Measurements from ENCODE around the gene EDDM3A. TPM values are rescaled to one million over a fixed set of nuclear protein-coding genes. Genes with fewer than 3 reads are reported as not detected.
"Not testable (repeated sequence)": the region's sequence is repeated elsewhere in the genome, so short reads cannot be mapped to it uniquely, and the experiment has no call there.

The EDDM3A gene
- total RNA-seq, 1 experiment from 2014 or later = not detected

DNA sequence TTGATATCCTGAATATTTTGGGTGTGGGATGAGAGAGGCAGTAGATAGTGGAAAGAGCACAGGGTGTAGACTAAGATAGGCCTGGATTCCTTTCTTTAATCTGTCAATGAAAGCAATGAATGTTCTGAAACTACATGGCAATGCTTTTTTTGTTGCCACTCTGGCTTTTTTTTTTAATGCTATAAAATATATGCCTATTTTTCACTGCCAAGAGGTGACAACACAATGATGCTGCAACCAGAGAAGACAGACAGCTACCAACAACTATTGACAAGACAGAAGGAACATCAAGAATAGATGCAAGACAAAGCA lies 47.7 kb upstream of the EDDM3A start:
- ChIA-PET CTCF (interaction anchor here (1.0 kb wide), 1 partner anchor 160 kb away, joined by 4 read pairs; no protein-coding TSS in a partner anchor), POLR2A (ENCODE audit: low non-redundant PET) (no interaction called here)
- no peaks in the 10 kb centered on the region for H3K36me3 ChIP-seq (ENCODE audit: insufficient read depth, low read length, poor library complexity, severe bottlenecking)
- H3K4me1 ChIP-seq (ENCODE audit: insufficient read depth, low read length, poor library complexity, severe bottlenecking) = no peaks in the 10 kb centered on the region
- H3K27me3 ChIP-seq (replicated peaks; ENCODE audit: insufficient read depth, low read depth, low read length, poor library complexity) = no peaks in the 10 kb centered on the region
- no peak for DNase-seq (ENCODE audit: low spot score)
- no peak overlapping the region for H3K27ac ChIP-seq (ENCODE audit: low read depth, low read length, poor library complexity, severe bottlenecking)
- H3K4me3 ChIP-seq (ENCODE audit: low read depth, low read length, poor library complexity, severe bottlenecking) = no peak overlapping the region
- BruUV-seq (replicated peaks) = no TSS peak
- H3K9me3 ChIP-seq (ENCODE audit: low read depth, low read length, poor library complexity, severe bottlenecking) = no peaks in the 10 kb centered on the region
- intact Hi-C loops (cut with micrococcal nuclease; ENCODE audit: unreplicated experiment) = loop anchor here (5.0 to 10.0 kb wide), 2 partner anchors 174 to 337 kb away; partner anchors contain the start of genes RNASE13 and TPPP2
- TF ChIP-seq, protein P1, sequence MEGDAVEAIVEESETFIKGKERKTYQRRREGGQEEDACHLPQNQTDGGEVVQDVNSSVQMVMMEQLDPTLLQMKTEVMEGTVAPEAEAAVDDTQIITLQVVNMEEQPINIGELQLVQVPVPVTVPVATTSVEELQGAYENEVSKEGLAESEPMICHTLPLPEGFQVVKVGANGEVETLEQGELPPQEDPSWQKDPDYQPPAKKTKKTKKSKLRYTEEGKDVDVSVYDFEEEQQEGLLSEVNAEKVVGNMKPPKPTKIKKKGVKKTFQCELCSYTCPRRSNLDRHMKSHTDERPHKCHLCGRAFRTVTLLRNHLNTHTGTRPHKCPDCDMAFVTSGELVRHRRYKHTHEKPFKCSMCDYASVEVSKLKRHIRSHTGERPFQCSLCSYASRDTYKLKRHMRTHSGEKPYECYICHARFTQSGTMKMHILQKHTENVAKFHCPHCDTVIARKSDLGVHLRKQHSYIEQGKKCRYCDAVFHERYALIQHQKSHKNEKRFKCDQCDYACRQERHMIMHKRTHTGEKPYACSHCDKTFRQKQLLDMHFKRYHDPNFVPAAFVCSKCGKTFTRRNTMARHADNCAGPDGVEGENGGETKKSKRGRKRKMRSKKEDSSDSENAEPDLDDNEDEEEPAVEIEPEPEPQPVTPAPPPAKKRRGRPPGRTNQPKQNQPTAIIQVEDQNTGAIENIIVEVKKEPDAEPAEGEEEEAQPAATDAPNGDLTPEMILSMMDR (conservative IDR thresholded peaks at IDR 0.05; ENCODE audit: low read depth, low read length) = no peak
- TF ChIP-seq EZH2 (IDR thresholded peaks at IDR 0.05; ENCODE audit: borderline replicate concordance, low read depth, low read length, poor library complexity, severe bottlenecking) = no peak

GRCh38 chr14:20698934-20699333 lies 46.8 kb upstream of the EDDM3A start:
- intact Hi-C loops (cut with micrococcal nuclease; ENCODE audit: unreplicated experiment) = loop anchor here (5.0 to 10.0 kb wide), 2 partner anchors 173 to 336 kb away; partner anchors contain the start of genes RNASE13 and TPPP2
- CTCF ChIA-PET = interaction anchor here (1.0 kb wide), 1 partner anchor 159 kb away, joined by 4 read pairs; no protein-coding TSS in a partner anchor
- H3K4me1 ChIP-seq (ENCODE audit: insufficient read depth, low read length, poor library complexity, severe bottlenecking) = no peaks in the 10 kb centered on the region
- H3K9me3 ChIP-seq (ENCODE audit: low read depth, low read length, poor library complexity, severe bottlenecking) = no peaks in the 10 kb centered on the region
- no peak for DNase-seq (ENCODE audit: low spot score)
- H3K27me3 ChIP-seq (replicated peaks; ENCODE audit: insufficient read depth, low read depth, low read length, poor library complexity) = no peaks in the 10 kb centered on the region
- BruUV-seq (replicated peaks) = no TSS peak
- no peaks in the 10 kb centered on the region for H3K36me3 ChIP-seq (ENCODE audit: insufficient read depth, low read length, poor library complexity, severe bottlenecking)
- POLR2A ChIA-PET (ENCODE audit: low non-redundant PET) = no interaction called here
- TF ChIP-seq, protein P1 (conservative IDR thresholded peaks at IDR 0.05; ENCODE audit: low read depth, low read length) = no peak
- no peak for TF ChIP-seq EZH2 (IDR thresholded peaks at IDR 0.05; ENCODE audit: borderline replicate concordance, low read depth, low read length, poor library complexity, severe bottlenecking)
- no peak overlapping the region for H3K27ac ChIP-seq (ENCODE audit: low read depth, low read length, poor library complexity, severe bottlenecking)
- H3K4me3 ChIP-seq (ENCODE audit: low read depth, low read length, poor library complexity, severe bottlenecking) = no peak overlapping the region

- no TSS peak for BruUV-seq (replicated peaks)
- no peaks in the 10 kb centered on the region for H3K9me3 ChIP-seq (ENCODE audit: low read depth, low read length, poor library complexity, severe bottlenecking)
- no peaks in the 10 kb centered on the region for H3K4me1 ChIP-seq (ENCODE audit: insufficient read depth, low read length, poor library complexity, severe bottlenecking)
- intact Hi-C loops (cut with micrococcal nuclease; ENCODE audit: unreplicated experiment) = loop anchor here (5.0 to 10.0 kb wide), 2 partner anchors 172 to 335 kb away; partner anchors contain the start of genes RNASE13 and TPPP2
- H3K36me3 ChIP-seq (ENCODE audit: insufficient read depth, low read length, poor library complexity, severe bottlenecking) = no peaks in the 10 kb centered on the region
- no peak for DNase-seq (ENCODE audit: low spot score)
- TF ChIP-seq, protein P1 (conservative IDR thresholded peaks at IDR 0.05; ENCODE audit: low read depth, low read length) = no peak
- TF ChIP-seq EZH2 (IDR thresholded peaks at IDR 0.05; ENCODE audit: borderline replicate concordance, low read depth, low read length, poor library complexity, severe bottlenecking) = no peak
- ChIA-PET CTCF (interaction anchor here (1.3 kb wide), 1 partner anchor 158 kb away, joined by 5 read pairs; no protein-coding TSS in a partner anchor), POLR2A (ENCODE audit: low non-redundant PET) (interaction anchor here (0.7 kb wide), 1 partner anchor 815 kb away, joined by 3 read pairs; no protein-coding TSS in a partner anchor)
- H3K4me3 ChIP-seq (ENCODE audit: low read depth, low read length, poor library complexity, severe bottlenecking) = no peak overlapping the region
- no peaks in the 10 kb centered on the region for H3K27me3 ChIP-seq (replicated peaks; ENCODE audit: insufficient read depth, low read depth, low read length, poor library complexity)
- no peak overlapping the region for H3K27ac ChIP-seq (ENCODE audit: low read depth, low read length, poor library complexity, severe bottlenecking)
Measured at GRCh38 chr14:20699931-20700330, 45.8 kb upstream of the EDDM3A start.

- DNase-seq (ENCODE audit: low spot score); H3K9me3 ChIP-seq (ENCODE audit: low read depth, low read length, poor library complexity, severe bottlenecking); H3K4me3 ChIP-seq (ENCODE audit: low read depth, low read length, poor library complexity, severe bottlenecking); BruUV-seq (replicated peaks); POLR2A ChIA-PET (ENCODE audit: low non-redundant PET); H3K36me3 ChIP-seq (ENCODE audit: insufficient read depth, low read length, poor library complexity, severe bottlenecking); intact Hi-C loops (cut with micrococcal nuclease; ENCODE audit: unreplicated experiment); H3K27me3 ChIP-seq (replicated peaks; ENCODE audit: insufficient read depth, low read depth, low read length, poor library complexity); H3K27ac ChIP-seq (ENCODE audit: low read depth, low read length, poor library complexity, severe bottlenecking); H3K4me1 ChIP-seq (ENCODE audit: insufficient read depth, low read length, poor library complexity, severe bottlenecking); CTCF ChIA-PET: not testable (repeated sequence)
Measured at GRCh38 chr14:20700965-20701364, 44.7 kb upstream of the EDDM3A start.

All from A673 (cell line).